Right renal pelvis (tissue), 4 donors: ENCODE measurements around the gene PRKCQ. TPM values are rescaled to one million over a fixed set of nuclear protein-coding genes. Genes with fewer than 3 reads are reported as not detected.
"Not testable (repeated sequence)": the region's sequence is repeated elsewhere in the genome, so short reads cannot be mapped to it uniquely, and the experiment has no call there.

Experiments used
- DNase-seq, 4 donors: peaks; one replicate each; pipeline ENCODE4 v3.0.0-alpha.2; 2013; ENCODE audit warnings: low read depth in 4 of 4, low spot score in 3 of 4, missing footprints in 1 of 4
- polyA plus RNA-seq, 4 donors: library from polyadenylated mRNA; unstranded; fragments of 120-200 nt; gene quantifications; one replicate each; pipeline ENCODE4 v1.2.1, GENCODE V29; 2013; ENCODE audit not compliant: insufficient read length in 4 of 4

The PRKCQ gene
- polyA plus RNA-seq, 4 donors: 14.2 to 18.2 (median 16.1) TPM

- DNase-seq: no peak
These were observed 17.4 kb upstream of the PRKCQ start for GRCh38 chr10:6597478-6597877.

DNA sequence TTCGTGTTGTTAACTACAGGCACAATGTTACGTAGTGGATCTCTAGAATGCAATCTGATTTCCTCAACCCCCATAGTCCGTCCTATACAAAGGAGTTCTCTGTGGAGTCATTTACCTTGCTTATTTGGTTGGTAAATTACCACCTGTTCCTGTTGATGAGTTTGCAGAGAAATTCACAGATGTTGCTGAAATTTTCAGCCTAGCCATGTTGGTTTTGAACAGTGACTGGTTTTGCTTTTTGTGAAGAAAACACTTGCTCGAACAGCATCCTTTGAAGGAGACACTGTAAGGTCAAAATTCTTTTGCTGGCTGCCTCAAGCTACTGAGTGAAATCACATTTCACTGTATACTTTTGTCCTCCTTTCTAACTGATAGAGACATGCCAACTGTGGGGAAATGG lies 15.4 kb upstream of the PRKCQ start:
- DNase-seq: no peak

GRCh38 chr10:6593241-6593671 lies 13.2 kb upstream of the PRKCQ start:
- DNase-seq: no peak

GRCh38 chr10:6592080-6592479 lies 12.0 kb upstream of the PRKCQ start:
- DNase-seq: no peak

GRCh38 chr10:6591668-6592067 lies 11.6 kb upstream of the PRKCQ start:
- DNase-seq: no peak

- no peak for DNase-seq
These were observed 10.0 kb upstream of the PRKCQ start for GRCh38 chr10:6590100-6590499.

DNA sequence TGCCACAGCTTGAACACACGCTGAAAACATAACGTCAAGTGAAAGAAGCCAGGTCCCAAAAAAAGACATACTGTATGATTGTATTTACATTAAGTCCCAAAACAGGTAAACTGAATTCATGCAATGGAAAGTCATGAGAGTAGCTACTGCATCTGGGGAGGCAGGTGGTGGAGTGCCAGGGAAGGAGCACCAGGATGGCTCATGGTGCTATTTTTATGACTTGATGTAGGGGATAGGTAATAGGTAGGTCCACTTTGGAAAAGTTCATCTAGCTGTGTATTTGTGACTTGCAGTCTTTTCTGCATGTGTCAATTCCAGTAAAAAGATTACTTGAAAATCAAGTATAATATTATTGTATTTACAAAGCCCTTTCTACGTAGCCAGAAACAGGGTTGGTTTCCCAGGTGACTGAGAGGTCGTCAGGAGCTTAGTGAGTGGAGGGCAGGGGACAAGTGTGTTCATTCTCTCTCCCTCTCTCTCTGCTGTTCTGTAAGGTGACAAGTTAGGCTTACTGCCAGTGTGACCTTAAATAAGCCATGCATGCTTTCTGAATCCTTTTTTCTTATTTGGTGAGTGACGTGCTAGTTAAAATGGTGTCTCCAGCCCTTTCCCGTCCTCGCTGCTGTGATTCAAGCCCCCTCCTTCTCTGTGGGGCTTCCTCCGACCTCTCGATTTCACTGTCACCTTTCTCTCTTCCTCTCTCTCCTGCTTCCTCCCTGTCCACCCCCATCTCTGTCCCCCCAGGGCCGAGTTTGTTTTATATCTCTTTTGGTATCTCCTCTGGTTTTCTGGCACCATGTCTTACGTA lies 9.4 kb upstream of the PRKCQ start:
- DNase-seq: no peak

DNA sequence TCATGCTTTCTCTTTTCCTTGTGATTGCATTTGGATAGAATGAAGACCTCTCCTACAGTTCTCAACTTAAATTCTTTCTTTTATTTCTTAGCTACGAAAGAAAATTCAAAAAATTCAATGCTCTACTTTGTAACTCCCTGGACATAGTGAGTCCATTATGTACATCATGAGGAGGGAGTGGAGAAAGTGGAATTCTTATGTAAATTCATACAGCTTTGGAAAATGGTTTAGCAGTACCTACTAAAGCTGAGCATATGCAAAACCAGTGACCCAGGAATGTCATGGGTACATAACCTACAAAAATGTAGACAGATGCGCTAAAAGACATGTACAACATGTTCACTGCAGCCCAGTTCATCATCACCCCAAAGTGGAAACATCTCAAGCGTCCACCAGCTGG lies 8.8 kb upstream of the PRKCQ start:
- no peak for DNase-seq

- DNase-seq: no peak
These were observed 8.0 kb upstream of the PRKCQ start for GRCh38 chr10:6588082-6588481.

DNA sequence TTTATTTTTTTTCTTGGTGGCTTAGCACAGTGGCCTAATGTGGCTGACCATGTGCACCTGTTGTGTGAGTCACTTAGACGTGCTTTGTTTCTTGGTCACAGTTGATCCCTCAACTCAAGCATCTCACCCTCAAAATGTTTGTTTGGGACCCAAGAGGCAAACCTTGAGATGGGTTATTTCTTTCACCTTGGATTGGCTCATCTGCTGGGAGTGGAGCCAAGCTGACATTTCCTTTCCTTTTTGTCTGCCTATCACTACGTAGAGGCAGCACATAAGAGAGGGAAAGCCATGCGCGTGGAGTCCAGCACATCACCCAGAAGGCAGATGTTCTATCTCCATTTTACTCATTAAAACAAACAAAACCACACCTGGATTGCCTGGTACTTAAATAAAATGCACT lies 6.4 kb upstream of the PRKCQ start:
- no peak for DNase-seq

DNA sequence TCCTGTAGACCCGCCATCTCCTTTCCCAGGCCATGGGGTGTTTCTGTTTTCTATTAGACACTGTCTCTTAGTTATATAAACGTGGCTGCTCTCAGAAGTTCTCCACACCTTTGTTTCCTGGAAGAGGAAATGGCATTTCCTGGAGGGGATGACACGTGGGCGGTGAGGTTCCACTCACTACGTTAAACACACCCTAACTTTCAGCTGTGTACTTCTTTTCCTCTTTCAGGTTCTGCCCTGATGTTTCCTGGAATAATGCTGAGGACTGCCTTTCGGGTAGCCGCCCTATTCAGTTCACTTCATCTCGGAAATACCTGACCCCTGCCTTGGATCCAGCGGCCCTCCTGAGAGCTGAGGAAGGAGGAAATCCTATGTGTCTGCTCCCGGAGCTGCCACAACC lies 3.4 kb upstream of the PRKCQ start:
- DNase-seq: no peak

DNA sequence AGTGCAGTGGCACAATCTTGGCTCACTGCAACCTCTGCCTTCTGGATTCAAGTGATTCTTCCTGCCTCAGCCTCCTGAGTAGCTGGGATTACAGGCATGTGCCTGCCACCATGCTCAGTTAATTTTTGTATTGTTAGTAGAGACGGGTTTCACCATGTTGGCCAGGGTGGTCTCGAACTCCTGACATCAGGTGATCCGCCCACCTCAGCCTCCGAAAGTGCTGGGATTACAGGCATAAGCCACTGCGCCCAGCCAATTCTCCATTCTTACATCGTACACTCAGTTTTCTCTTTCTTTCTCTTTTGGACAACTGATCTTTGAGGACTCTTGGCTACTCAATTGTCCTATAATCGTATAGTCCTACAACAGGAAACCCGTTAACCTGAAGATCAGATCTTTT lies 2.8 kb upstream of the PRKCQ start:
- not testable (repeated sequence) for DNase-seq

- no peak for DNase-seq
These were observed 2.2 kb upstream of the PRKCQ start for GRCh38 chr10:6582298-6582697.

GRCh38 chr10:6581778-6582228 lies 1.7 kb upstream of the PRKCQ start:
- DNase-seq: no peak

GRCh38 chr10:6581223-6581622 lies 1.1 kb upstream of the PRKCQ start:
- not testable (repeated sequence) for DNase-seq

- DNase-seq: peak; percentile 56 to 73 (median 62)
These were observed 378 bp upstream of the PRKCQ start for GRCh38 chr10:6580279-6581029.

DNA sequence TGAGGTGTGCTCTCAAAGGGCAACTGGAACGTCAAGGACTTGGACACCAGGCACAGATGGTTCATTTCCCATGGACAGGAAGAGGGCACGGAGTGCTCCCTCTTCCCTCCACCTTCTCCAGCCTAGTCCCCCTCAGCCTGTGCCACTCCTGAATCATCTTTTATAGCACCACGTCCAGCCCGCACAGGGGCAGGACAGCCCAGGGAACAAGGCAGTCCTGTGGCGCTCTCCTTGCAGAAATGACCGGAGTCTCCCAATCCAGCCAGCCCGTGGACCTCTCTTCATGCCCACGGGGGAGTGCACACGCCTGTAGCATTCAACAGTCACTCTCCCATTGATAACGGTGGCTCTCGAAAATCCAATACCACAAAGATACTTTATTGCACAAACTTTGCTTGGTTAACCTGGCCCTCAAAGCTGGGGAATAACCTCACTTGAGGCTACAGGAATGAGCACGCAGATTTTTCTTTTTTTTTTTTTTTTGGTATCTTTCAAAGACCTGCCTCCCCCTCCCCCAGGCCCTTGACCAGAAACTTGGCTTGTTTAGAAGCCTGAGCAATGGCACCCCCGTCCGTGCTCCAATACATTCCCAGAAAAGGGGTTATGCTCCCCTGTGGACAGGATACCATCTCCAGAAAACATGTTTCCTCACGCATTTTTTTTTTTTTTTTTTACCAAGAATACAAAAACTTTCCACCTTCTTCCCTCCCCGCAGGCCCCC lies 733 bp downstream of the PRKCQ start:
- no peak for DNase-seq

GRCh38 chr10:6578795-6579182 lies 1.3 kb downstream of the PRKCQ start:
- no peak for DNase-seq

- DNase-seq: no peak
These were observed 1.8 kb downstream of the PRKCQ start for GRCh38 chr10:6578251-6578771.

- DNase-seq: no peak
These were observed 3.8 kb downstream of the PRKCQ start for GRCh38 chr10:6576326-6576725.

- DNase-seq: no peak
These were observed 5.4 kb downstream of the PRKCQ start for GRCh38 chr10:6574664-6575176.
